ENCODE measurements around the gene ATP13A4.

The ATP13A4 gene

GRCh38 chr3:193400304-193400703 lies 154.4 kb downstream of the ATP13A4 start:
- TF ChIP-seq CTCF (IDR thresholded peaks at IDR 0.05; ENCODE audit: low read depth, low read length): no peak
- Histone ChIP-seq H3K27me3 (peaks cover 3% of the 10 kb centered on the region; the same call in 1 of the 2 replicates), H3K9me3 (no peaks in the 10 kb centered on the region), H3K4me1 (no peaks in the 10 kb centered on the region), H3K4me3 (ENCODE audit: low read depth, low read length) (no peak overlapping the region), H3K36me3 (no peaks in the 10 kb centered on the region)
- DNase-seq: no peak

GRCh38 chr3:193396451-193397244 lies 158.0 kb downstream of the ATP13A4 start:
- Histone ChIP-seq H3K36me3 (no peaks in the 10 kb centered on the region), H3K9me3 (no peaks in the 10 kb centered on the region), H3K4me3 (ENCODE audit: low read depth, low read length) (no peak overlapping the region), H3K27me3 (no peaks in the 10 kb centered on the region), H3K4me1 (no peaks in the 10 kb centered on the region)
- TF ChIP-seq CTCF (IDR thresholded peaks at IDR 0.05; ENCODE audit: low read depth, low read length): no peak
- no peak for DNase-seq

GRCh38 chr3:193391902-193392301 lies 162.8 kb downstream of the ATP13A4 start:
- H3K4me3 ChIP-seq (ENCODE audit: low read depth, low read length): no peak overlapping the region
- no peak for DNase-seq
- H3K4me1 ChIP-seq: no peaks in the 10 kb centered on the region
- H3K36me3 ChIP-seq: no peaks in the 10 kb centered on the region
- TF ChIP-seq CTCF (IDR thresholded peaks at IDR 0.05; ENCODE audit: low read depth, low read length): no peak
- H3K9me3 ChIP-seq: no peaks in the 10 kb centered on the region
- peaks cover 2% of the 10 kb centered on the region for H3K27me3 ChIP-seq

GRCh38 chr3:193389335-193389734 lies 165.4 kb downstream of the ATP13A4 start:
- Histone ChIP-seq H3K4me1 (no peaks in the 10 kb centered on the region), H3K4me3 (ENCODE audit: low read depth, low read length) (no peak overlapping the region), H3K27me3 (peaks cover 13% of the 10 kb centered on the region), H3K36me3 (no peaks in the 10 kb centered on the region), H3K9me3 (no peaks in the 10 kb centered on the region)
- no peak for DNase-seq
- no peak for TF ChIP-seq CTCF (IDR thresholded peaks at IDR 0.05; ENCODE audit: low read depth, low read length)

- Histone ChIP-seq H3K4me3 (ENCODE audit: low read depth, low read length) (no peak overlapping the region), H3K36me3 (no peaks in the 10 kb centered on the region), H3K4me1 (no peaks in the 10 kb centered on the region), H3K27me3 (peaks cover 20% of the 10 kb centered on the region), H3K9me3 (no peaks in the 10 kb centered on the region)
- DNase-seq: no peak
- no peak for TF ChIP-seq CTCF (IDR thresholded peaks at IDR 0.05; ENCODE audit: low read depth, low read length)
These were observed 166.3 kb downstream of the ATP13A4 start for GRCh38 chr3:193388361-193388760.

GRCh38 chr3:193387596-193387995 lies 167.1 kb downstream of the ATP13A4 start:
- no peak for DNase-seq
- no peaks in the 10 kb centered on the region for H3K9me3 ChIP-seq
- H3K4me3 ChIP-seq (ENCODE audit: low read depth, low read length): no peak overlapping the region
- TF ChIP-seq CTCF (IDR thresholded peaks at IDR 0.05; ENCODE audit: low read depth, low read length): no peak
- no peaks in the 10 kb centered on the region for H3K4me1 ChIP-seq
- H3K27me3 ChIP-seq: peaks cover 20% of the 10 kb centered on the region
- no peaks in the 10 kb centered on the region for H3K36me3 ChIP-seq

All from BE2C (cell line).